GM21515 (cell line): ENCODE measurements around the gene SLAMF9.
A peak's percentile ranks its signal among the peaks of the same experiment; 100 is the strongest.

Experiments
- ATAC-seq: cut with Tn5 transposase; IDR thresholded peaks from one replicate; pipeline ENCODE4 v1.9.1; 2021; ENCODE audit not compliant: unreplicated experiment

SLAMF9 gene

GRCh38 chr1:159946242-159947187, 7.5 kb downstream of the SLAMF9 start:
- no peak for ATAC-seq

GRCh38 chr1:159945483-159946241, 8.4 kb downstream of the SLAMF9 start, which contains the start of gene IGSF9:
Gene IGSF9, minus strand, starts transcription at chr1:159945613. Its CDS starts 2,159 bp downstream, at chr1:159943454.
- peak; percentile 54 for ATAC-seq

- no peak for ATAC-seq
Measured at GRCh38 chr1:159944623-159945455, 9.2 kb downstream of the SLAMF9 start.

- no peak for ATAC-seq
Measured at GRCh38 chr1:159943908-159944622, 10.0 kb downstream of the SLAMF9 start.

- ATAC-seq: no peak
Measured at GRCh38 chr1:159943278-159943640, 10.8 kb downstream of the SLAMF9 start.

GRCh38 chr1:159942632-159943277, 11.3 kb downstream of the SLAMF9 start:
- no peak for ATAC-seq

- ATAC-seq: no peak
Measured at GRCh38 chr1:159941591-159942560, 12.2 kb downstream of the SLAMF9 start.

GRCh38 chr1:159941141-159941540, 12.9 kb downstream of the SLAMF9 start:
- ATAC-seq: no peak

- no peak for ATAC-seq
Measured at GRCh38 chr1:159940006-159940620, 13.9 kb downstream of the SLAMF9 start.

GRCh38 chr1:159939678-159940002, 14.4 kb downstream of the SLAMF9 start:
- ATAC-seq: no peak

- ATAC-seq: no peak
Measured at GRCh38 chr1:159938905-159939677, 14.9 kb downstream of the SLAMF9 start.

GRCh38 chr1:159938211-159938852, 15.7 kb downstream of the SLAMF9 start:
- ATAC-seq: no peak

- ATAC-seq: no peak
Measured at GRCh38 chr1:159937054-159937750, 16.8 kb downstream of the SLAMF9 start.

GRCh38 chr1:159936273-159936904, 17.6 kb downstream of the SLAMF9 start:
- ATAC-seq: no peak

- no peak for ATAC-seq
Measured at GRCh38 chr1:159935719-159936272, 18.2 kb downstream of the SLAMF9 start.

- no peak for ATAC-seq
Measured at GRCh38 chr1:159935305-159935704, 18.7 kb downstream of the SLAMF9 start.
